ENCODE data around the gene MEF2A. TPM values are rescaled to one million over a fixed set of nuclear protein-coding genes. Genes with fewer than 3 reads are reported as not detected.

Gene MEF2A
- polyA plus RNA-seq, 1 experiment = 34.3 TPM

DNA sequence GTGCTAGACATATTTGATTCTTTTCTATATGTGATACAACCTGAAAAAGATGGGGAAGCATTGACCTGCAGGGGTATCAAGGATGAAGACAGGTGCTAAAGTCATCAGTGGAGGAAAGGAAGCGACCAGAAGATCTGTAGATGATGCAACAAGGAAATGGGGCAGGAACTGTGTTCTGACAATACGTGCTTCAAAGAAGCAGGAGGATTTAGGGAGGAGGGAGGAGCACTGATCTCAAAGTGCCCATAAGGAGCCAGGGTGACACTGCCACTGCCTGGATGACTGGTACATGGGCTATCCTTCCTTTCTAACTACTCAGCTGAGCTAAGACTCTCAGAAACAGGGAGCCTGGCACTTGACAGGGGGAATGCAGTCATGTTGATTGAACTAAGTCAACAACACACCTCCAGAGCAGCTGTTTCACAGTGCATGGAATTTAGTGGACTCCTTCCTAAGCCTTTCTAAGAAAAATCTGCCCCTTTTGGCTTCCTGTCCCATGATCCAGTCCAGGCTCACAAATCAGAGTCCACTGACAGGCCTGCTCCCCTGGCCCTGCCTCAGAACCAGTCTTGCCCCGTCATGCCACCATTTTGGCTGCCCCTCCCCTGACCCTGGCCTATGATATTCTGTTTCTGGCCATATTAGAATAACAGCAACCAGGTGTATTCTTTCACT, 155.5 kb downstream of the MEF2A start:
- Histone ChIP-seq H3K36me3 (ENCODE audit: control insufficient read depth, insufficient read depth, low read length) (peaks cover 1% of the 10 kb centered on the region), H3K27me3 (ENCODE audit: control insufficient read depth, insufficient read depth, low read length) (no peaks in the 10 kb centered on the region), H3K4me3 (ENCODE audit: low read depth, low read length) (no peak overlapping the region)
- TF ChIP-seq, protein P1, sequence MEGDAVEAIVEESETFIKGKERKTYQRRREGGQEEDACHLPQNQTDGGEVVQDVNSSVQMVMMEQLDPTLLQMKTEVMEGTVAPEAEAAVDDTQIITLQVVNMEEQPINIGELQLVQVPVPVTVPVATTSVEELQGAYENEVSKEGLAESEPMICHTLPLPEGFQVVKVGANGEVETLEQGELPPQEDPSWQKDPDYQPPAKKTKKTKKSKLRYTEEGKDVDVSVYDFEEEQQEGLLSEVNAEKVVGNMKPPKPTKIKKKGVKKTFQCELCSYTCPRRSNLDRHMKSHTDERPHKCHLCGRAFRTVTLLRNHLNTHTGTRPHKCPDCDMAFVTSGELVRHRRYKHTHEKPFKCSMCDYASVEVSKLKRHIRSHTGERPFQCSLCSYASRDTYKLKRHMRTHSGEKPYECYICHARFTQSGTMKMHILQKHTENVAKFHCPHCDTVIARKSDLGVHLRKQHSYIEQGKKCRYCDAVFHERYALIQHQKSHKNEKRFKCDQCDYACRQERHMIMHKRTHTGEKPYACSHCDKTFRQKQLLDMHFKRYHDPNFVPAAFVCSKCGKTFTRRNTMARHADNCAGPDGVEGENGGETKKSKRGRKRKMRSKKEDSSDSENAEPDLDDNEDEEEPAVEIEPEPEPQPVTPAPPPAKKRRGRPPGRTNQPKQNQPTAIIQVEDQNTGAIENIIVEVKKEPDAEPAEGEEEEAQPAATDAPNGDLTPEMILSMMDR (IDR thresholded peaks at IDR 0.05; ENCODE audit: insufficient read depth, low read depth, low read length) = no peak
- CTCF ChIA-PET = interaction anchor here (1.4 kb wide), 1 partner anchor 35 kb away, joined by 4 read pairs; no protein-coding TSS in a partner anchor
- POLR2A ChIA-PET = no interaction called here
- DNase-seq (ENCODE audit: low read depth) = no peak

- DNase-seq (ENCODE audit: low read depth) = no peak
- CTCF ChIA-PET = interaction anchor here (0.7 to 1.4 kb wide), 2 partner anchors 34 to 500 kb away, joined by 3 to 4 read pairs; no protein-coding TSS in a partner anchor
- Histone ChIP-seq H3K27me3 (ENCODE audit: control insufficient read depth, insufficient read depth, low read length) (no peaks in the 10 kb centered on the region), H3K36me3 (ENCODE audit: control insufficient read depth, insufficient read depth, low read length) (no peaks in the 10 kb centered on the region), H3K4me3 (ENCODE audit: low read depth, low read length) (no peak overlapping the region)
- TF ChIP-seq, protein P1 (IDR thresholded peaks at IDR 0.05; ENCODE audit: insufficient read depth, low read depth, low read length) = no peak
- POLR2A ChIA-PET = no interaction called here
Measured at GRCh38 chr15:99721896-99722295, 156.1 kb downstream of the MEF2A start.

GRCh38 chr15:99722406-99722805, 156.6 kb downstream of the MEF2A start:
- no peak for DNase-seq (ENCODE audit: low read depth)
- H3K4me3 ChIP-seq (ENCODE audit: low read depth, low read length) = no peak overlapping the region
- no peaks in the 10 kb centered on the region for H3K27me3 ChIP-seq (ENCODE audit: control insufficient read depth, insufficient read depth, low read length)
- TF ChIP-seq, protein P1 (IDR thresholded peaks at IDR 0.05; ENCODE audit: insufficient read depth, low read depth, low read length) = no peak
- POLR2A ChIA-PET = no interaction called here
- H3K36me3 ChIP-seq (ENCODE audit: control insufficient read depth, insufficient read depth, low read length) = no peaks in the 10 kb centered on the region
- CTCF ChIA-PET = interaction anchor here (0.7 to 1.4 kb wide), 2 partner anchors 34 to 500 kb away, joined by 3 to 4 read pairs; no protein-coding TSS in a partner anchor

DNA sequence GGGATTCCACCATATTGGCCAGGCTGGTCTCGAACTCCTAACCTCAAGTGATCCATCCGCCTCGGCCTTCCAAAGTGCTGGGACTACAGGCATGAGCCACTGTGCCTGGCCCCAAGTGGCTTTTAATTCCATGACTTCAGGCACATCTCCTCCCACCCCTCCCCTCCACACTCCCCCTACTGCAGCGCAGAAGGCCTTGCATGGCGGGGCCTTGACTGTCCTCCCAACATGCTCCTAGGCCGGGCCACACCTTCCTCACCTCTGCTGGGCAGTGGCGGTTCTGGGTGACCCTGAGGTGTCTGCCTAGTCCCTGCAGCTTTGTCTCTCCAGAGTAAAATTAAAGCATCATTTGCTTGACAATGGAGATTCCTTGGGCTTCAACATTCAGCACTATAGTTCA, 160.5 kb downstream of the MEF2A start:
- CTCF ChIA-PET = interaction anchor here (0.7 to 2.2 kb wide), 2 partner anchors 13 to 22 kb away, joined by 4 to 9 read pairs; no protein-coding TSS in a partner anchor
- Histone ChIP-seq H3K4me3 (ENCODE audit: low read depth, low read length) (no peak overlapping the region), H3K27me3 (ENCODE audit: control insufficient read depth, insufficient read depth, low read length) (no peaks in the 10 kb centered on the region), H3K36me3 (ENCODE audit: control insufficient read depth, insufficient read depth, low read length) (no peaks in the 10 kb centered on the region)
- no peak for DNase-seq (ENCODE audit: low read depth)
- TF ChIP-seq, protein P1 (IDR thresholded peaks at IDR 0.05; ENCODE audit: insufficient read depth, low read depth, low read length) = no peak
- POLR2A ChIA-PET = no interaction called here

- Histone ChIP-seq H3K27me3 (ENCODE audit: control insufficient read depth, insufficient read depth, low read length) (no peaks in the 10 kb centered on the region), H3K36me3 (ENCODE audit: control insufficient read depth, insufficient read depth, low read length) (no peaks in the 10 kb centered on the region), H3K4me3 (ENCODE audit: low read depth, low read length) (no peak overlapping the region)
- DNase-seq (ENCODE audit: low read depth) = no peak
- CTCF ChIA-PET = no interaction called here
- TF ChIP-seq, protein P1 (IDR thresholded peaks at IDR 0.05; ENCODE audit: insufficient read depth, low read depth, low read length) = no peak
- POLR2A ChIA-PET = no interaction called here
Measured at GRCh38 chr15:99727330-99727729, 161.5 kb downstream of the MEF2A start.

Measured in BJ (cell line).